NOMO-1 treated with dmso at 0.1 percent for 144 hours (cell line): ENCODE data around the gene SUPV3L1.

Experiments
- DNase-seq: peaks from one replicate; lab custom pipeline; 2025; ENCODE audit not compliant: unreplicated experiment; lab: John Stamatoyannopoulos, UW

SUPV3L1 gene

GRCh38 chr10:69254877-69255276 is 74.8 kb downstream of the SUPV3L1 start:
- no peak for DNase-seq
